Panc1 (cell line): ENCODE results near the gene DRD4. TPM values are rescaled to one million over a fixed set of nuclear protein-coding genes. Genes with fewer than 3 reads are reported as not detected.

Experiments used
- ATAC-seq: fragments of 200-7000 bp; cut with Tn5 transposase; 2 replicates; pipeline ENCODE4 v1.9.1; 2020; ENCODE audit warnings: mild to moderate bottlenecking, moderate library complexity
- BruUV-seq: library from RNA; stranded (reverse); fragments of 400-500 nt; replicated peaks from 2 replicates; lab custom pipeline; 2021; lab: Mats Ljungman, UMichigan
- CTCF ChIA-PET: fragments of 300-600 bp; sonication (Branson Sonifier 250); formaldehyde crosslinking; loops from one replicate; lab custom pipeline; 2022; ENCODE audit warnings: antibody characterized with exemption; lab: Charles Lee
- POLR2A ChIA-PET: fragments of 300-600 bp; sonication (Branson Sonifier 250); formaldehyde crosslinking; loops from one replicate; lab custom pipeline; 2022; ENCODE audit warnings: antibody characterized with exemption; lab: Charles Lee
- DNase-seq: peaks from one replicate; pipeline ENCODE4 v3.0.0-alpha.2; 2010; ENCODE audit warnings: low read depth, low spot score
- H3K27ac ChIP-seq: 2 replicates; pipeline ENCODE4 v1.5.1; 2011; ENCODE audit warnings: mild to moderate bottlenecking, low read length, inconsistent platforms
- H3K27me3 ChIP-seq: fragments of 200-500 bp; sonication (Bioruptor generic); 2 replicates; pipeline ENCODE4 v1.6.0; 2014; ENCODE audit warnings: low read length, inconsistent platforms; ENCODE audit not compliant: control insufficient read depth, insufficient read depth
- H3K36me3 ChIP-seq: fragments of 200-500 bp; sonication (Bioruptor generic); 2 replicates; pipeline ENCODE4 v1.5.1; 2014; ENCODE audit warnings: inconsistent platforms, mild to moderate bottlenecking, low read length, moderate library complexity; ENCODE audit not compliant: control insufficient read depth, insufficient read depth
- H3K4me1 ChIP-seq: 2 replicates; pipeline ENCODE4 v1.5.1; 2011; ENCODE audit warnings: inconsistent platforms, mild to moderate bottlenecking, low read length, moderate library complexity; ENCODE audit not compliant: control insufficient read depth, insufficient read depth
- H3K4me3 ChIP-seq, 2 experiments: 2 replicates each; pipeline ENCODE4 v1.5.1; 2011 to 2012; ENCODE audit warnings: low read depth in 2 of 2, low read length in 2 of 2, mild to moderate bottlenecking in 2 of 2, inconsistent platforms in 1 of 2, moderate library complexity in 1 of 2
- H3K9me3 ChIP-seq: fragments of 200-500 bp; sonication (Bioruptor generic); 2 replicates; pipeline ENCODE4 v1.5.1; 2014; ENCODE audit warnings: low read depth, mild to moderate bottlenecking, inconsistent platforms, low read length, moderate library complexity; ENCODE audit not compliant: control insufficient read depth, insufficient read depth
- POLR2AphosphoS5 ChIP-seq: IDR thresholded peaks from 2 replicates; pipeline ENCODE4 v1.6.1; 2012; ENCODE audit warnings: mild to moderate bottlenecking, low read depth, low read length, moderate library complexity
- SIN3A ChIP-seq: IDR thresholded peaks from 2 replicates; pipeline ENCODE4 v1.6.1; 2012; ENCODE audit warnings: low read depth, mild to moderate bottlenecking, low read length, moderate library complexity, borderline replicate concordance; ENCODE audit not compliant: insufficient read depth
- TCF7L2 ChIP-seq: IDR thresholded peaks from 2 replicates; pipeline ENCODE4 v1.6.1; 2011; ENCODE audit warnings: mild to moderate bottlenecking, low read depth, low read length, inconsistent platforms
- in situ Hi-C: cut with HindIII; loops from 2 replicates; pipeline ENCODE4 v1.10.0; 2016; ENCODE audit warnings: low sequenced_read_pairs, low pct_unique_long_range_greater_than_20kb
- intact Hi-C: fragments of 100-400 bp; cut with micrococcal nuclease; formaldehyde crosslinking; loops from one replicate; pipeline ENCODE4 v1.10.0; 2022; ENCODE audit not compliant: unreplicated experiment
- total RNA-seq: library from RNA; stranded (reverse); gene quantifications from one replicate; pipeline ENCODE4 v1.2.1, GENCODE V29; 2021; ENCODE audit not compliant: unreplicated experiment
- TF ChIP-seq, protein P1 (sequence below), 2 experiments: IDR thresholded peaks; 2 replicates each; pipeline ENCODE4 v1.6.1; 2011 to 2012; ENCODE audit warnings: low read depth in 2 of 2, control low read depth in 1 of 2, low read length in 1 of 2, mild to moderate bottlenecking in 1 of 2, moderate library complexity in 1 of 2; ENCODE audit not compliant: insufficient read depth in 1 of 2
- TF ChIP-seq, protein P2 (sequence below): fragments of 450-650 bp; IDR thresholded peaks from 2 replicates; pipeline ENCODE4 v1.5.1; 2017; ENCODE audit warnings: mild to moderate bottlenecking

The DRD4 gene
- total RNA-seq, 1 experiment from 2014 or later, result 0.95 TPM

DNA sequence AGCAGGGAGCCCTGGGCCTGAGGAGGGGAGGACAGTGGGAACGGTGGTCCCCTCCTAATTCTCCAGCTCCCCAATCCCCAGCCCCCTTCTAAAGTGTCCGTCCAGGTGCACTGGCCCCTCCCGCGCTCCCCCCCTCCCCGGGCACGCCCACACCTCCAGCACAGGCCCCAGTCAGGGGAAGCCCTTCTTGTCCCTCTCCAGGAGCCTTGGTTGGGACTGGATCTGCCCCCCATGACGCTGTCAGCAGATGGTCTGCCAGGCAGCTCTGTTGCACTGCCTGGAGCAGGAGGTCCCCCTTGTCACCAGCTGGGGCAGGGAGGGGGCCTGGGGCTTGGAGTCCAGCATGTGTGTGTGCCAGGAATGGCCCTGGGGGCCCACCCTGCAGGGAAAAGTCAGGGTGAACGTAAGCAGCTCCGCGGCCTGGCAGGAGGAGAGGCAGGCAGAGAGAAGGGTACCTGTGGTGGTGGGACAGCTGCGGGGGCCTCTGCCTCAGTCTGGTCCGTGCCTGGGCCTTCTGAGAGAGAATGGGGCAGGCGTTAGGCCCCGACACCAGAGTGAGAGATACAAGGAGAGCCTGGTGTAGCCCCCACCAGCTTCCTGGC, 22.9 kb upstream of the DRD4 start:
- POLR2A ChIA-PET, result interaction anchor here (0.6 kb wide), 1 partner anchor 18 kb away, joined by 8 read pairs; no protein-coding TSS in a partner anchor
- in situ Hi-C loops, result no loop called here
- ATAC-seq, result 0 out of 2 replicates have a peak, but pooled peaks have one; percentile 1
- intact Hi-C loops, result no loop called here
- TSS peak; percentile 89 for BruUV-seq
- Histone ChIP-seq H3K9me3 (no peaks in the 10 kb centered on the region), H3K27me3 (no peaks in the 10 kb centered on the region), H3K4me1 (peaks cover 40% of the 10 kb centered on the region), H3K4me3 (peak overlapping the region; percentile 63 to 64; a peak in 3 of 4 replicates), H3K27ac (peak overlapping the region; percentile 61; the same call in 1 of the 2 replicates), H3K36me3 (peaks cover 17% of the 10 kb centered on the region)
- CTCF ChIA-PET, result interaction anchor here (1.2 kb wide), 1 partner anchor 59 kb away, joined by 3 read pairs; no protein-coding TSS in a partner anchor
- DNase-seq, result no peak
- TF ChIP-seq, protein P1, sequence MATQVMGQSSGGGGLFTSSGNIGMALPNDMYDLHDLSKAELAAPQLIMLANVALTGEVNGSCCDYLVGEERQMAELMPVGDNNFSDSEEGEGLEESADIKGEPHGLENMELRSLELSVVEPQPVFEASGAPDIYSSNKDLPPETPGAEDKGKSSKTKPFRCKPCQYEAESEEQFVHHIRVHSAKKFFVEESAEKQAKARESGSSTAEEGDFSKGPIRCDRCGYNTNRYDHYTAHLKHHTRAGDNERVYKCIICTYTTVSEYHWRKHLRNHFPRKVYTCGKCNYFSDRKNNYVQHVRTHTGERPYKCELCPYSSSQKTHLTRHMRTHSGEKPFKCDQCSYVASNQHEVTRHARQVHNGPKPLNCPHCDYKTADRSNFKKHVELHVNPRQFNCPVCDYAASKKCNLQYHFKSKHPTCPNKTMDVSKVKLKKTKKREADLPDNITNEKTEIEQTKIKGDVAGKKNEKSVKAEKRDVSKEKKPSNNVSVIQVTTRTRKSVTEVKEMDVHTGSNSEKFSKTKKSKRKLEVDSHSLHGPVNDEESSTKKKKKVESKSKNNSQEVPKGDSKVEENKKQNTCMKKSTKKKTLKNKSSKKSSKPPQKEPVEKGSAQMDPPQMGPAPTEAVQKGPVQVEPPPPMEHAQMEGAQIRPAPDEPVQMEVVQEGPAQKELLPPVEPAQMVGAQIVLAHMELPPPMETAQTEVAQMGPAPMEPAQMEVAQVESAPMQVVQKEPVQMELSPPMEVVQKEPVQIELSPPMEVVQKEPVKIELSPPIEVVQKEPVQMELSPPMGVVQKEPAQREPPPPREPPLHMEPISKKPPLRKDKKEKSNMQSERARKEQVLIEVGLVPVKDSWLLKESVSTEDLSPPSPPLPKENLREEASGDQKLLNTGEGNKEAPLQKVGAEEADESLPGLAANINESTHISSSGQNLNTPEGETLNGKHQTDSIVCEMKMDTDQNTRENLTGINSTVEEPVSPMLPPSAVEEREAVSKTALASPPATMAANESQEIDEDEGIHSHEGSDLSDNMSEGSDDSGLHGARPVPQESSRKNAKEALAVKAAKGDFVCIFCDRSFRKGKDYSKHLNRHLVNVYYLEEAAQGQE (IDR thresholded peaks at IDR 0.05; ENCODE audit: insufficient read depth in 1 of 2, low read depth in 2 of 2, low read length in 1 of 2), result no peak
- 0 out of 2 replicates have a peak, but pooled peaks have one; percentile 7 for TF ChIP-seq SIN3A

DNA sequence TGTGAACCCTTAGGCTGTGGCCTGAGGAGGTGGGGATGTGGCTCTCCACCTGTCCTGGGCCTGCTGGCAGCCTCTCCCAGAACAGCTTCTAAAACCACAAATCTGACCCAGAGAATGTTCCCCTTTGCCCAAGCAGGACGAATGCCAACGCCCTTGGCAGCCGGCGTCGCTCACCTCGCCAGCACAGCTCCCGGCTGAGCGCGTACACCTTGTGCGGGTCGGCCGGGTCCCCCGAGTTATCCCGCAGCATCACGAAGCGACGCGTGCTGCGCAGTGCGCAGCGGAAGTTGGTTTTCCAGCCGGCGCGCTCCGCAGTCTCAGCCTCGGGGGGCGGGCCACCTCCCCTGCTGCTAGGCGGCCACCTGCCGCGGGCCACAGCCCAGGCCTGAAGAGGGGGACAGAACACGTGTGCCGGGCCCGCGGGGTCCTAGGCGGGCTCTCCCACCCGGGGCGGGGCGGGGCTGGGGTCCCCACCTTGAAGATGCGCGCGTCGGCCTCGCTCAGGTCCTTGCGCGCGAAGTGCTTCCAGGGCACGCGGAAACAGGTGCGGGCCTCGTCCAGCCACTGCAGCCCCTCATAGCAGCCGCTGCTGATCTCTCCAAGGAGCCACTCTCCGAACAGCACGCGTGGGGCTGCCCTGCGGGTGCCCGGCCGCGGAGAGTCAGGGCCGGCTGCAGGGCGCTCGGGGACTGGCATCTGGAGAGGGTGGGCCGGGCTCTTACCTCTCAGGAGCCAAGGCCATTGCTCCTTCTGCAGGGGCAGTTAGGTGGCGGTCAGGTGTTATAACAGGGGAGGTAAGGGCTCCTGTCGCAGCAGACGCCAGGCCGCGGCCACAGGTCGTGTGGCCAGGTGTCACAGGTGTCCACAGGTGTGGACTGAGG, 22.2 kb upstream of the DRD4 start:
- in situ Hi-C loops (no loop called here), intact Hi-C loops (no loop called here)
- H3K4me3 ChIP-seq, result peak overlapping the region; percentile 63 to 64
- ATAC-seq (peak; percentile 6), DNase-seq (no peak)
- peaks cover 17% of the 10 kb centered on the region for H3K36me3 ChIP-seq
- H3K27ac ChIP-seq, result peak overlapping the region; percentile 80
- H3K9me3 ChIP-seq, result no peaks in the 10 kb centered on the region
- peaks cover 40% of the 10 kb centered on the region for H3K4me1 ChIP-seq
- no peaks in the 10 kb centered on the region for H3K27me3 ChIP-seq
- BruUV-seq, result no TSS peak
- POLR2A ChIA-PET, result interaction anchor here (1.1 kb wide), 1 partner anchor 81 kb away, joined by 4 read pairs; the partner anchor contains the start of gene TMEM80
- CTCF ChIA-PET, result no interaction called here
- TF ChIP-seq, protein P1 (IDR thresholded peaks at IDR 0.05; ENCODE audit: insufficient read depth in 1 of 2, low read depth in 2 of 2, low read length in 1 of 2), result no peak
- TF ChIP-seq TCF7L2 (no peak), POLR2AphosphoS5 (no peak; the same call in 1 of the 2 replicates), SIN3A (no peak)
- TF ChIP-seq, protein P2, sequence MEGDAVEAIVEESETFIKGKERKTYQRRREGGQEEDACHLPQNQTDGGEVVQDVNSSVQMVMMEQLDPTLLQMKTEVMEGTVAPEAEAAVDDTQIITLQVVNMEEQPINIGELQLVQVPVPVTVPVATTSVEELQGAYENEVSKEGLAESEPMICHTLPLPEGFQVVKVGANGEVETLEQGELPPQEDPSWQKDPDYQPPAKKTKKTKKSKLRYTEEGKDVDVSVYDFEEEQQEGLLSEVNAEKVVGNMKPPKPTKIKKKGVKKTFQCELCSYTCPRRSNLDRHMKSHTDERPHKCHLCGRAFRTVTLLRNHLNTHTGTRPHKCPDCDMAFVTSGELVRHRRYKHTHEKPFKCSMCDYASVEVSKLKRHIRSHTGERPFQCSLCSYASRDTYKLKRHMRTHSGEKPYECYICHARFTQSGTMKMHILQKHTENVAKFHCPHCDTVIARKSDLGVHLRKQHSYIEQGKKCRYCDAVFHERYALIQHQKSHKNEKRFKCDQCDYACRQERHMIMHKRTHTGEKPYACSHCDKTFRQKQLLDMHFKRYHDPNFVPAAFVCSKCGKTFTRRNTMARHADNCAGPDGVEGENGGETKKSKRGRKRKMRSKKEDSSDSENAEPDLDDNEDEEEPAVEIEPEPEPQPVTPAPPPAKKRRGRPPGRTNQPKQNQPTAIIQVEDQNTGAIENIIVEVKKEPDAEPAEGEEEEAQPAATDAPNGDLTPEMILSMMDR, result no peak
